Kidney (tissue), 14 donors: ENCODE results near the gene ARHGAP28. TPM values are rescaled to one million over a fixed set of nuclear protein-coding genes. Genes with fewer than 3 reads are reported as not detected.

Experiments used
- DNase-seq, 5 donors: peaks; one replicate each; pipeline ENCODE4 v3.0.0-alpha.2; 2013 to 2020
- FAIRE-seq: peaks from 2 replicates; lab custom pipeline; 2012; peaks lifted over from hg19 to GRCh38; lab: Jason Lieb, UNC
- H3K27ac ChIP-seq, 2 donors: one replicate each; pipeline ENCODE4 v1.7.0; 2013; ENCODE audit warnings: low read depth in 2 of 2, low read length in 2 of 2, inconsistent platforms in 1 of 2
- H3K27me3 ChIP-seq: one replicate; pipeline ENCODE4 v1.7.1; 2013; ENCODE audit warnings: low read length, inconsistent platforms; ENCODE audit not compliant: control insufficient read depth, insufficient read depth
- H3K36me3 ChIP-seq, 3 donors: one replicate each; pipeline versions ENCODE4 v1.7.0 to v1.7.1; 2013; ENCODE audit warnings: low read length in 3 of 3, control low read depth in 1 of 3, inconsistent platforms in 1 of 3; ENCODE audit not compliant: insufficient read depth in 3 of 3, control insufficient read depth in 2 of 3
- H3K4me1 ChIP-seq, 3 donors: one replicate each; pipeline versions ENCODE4 v1.7.0 to v1.7.1; 2013; ENCODE audit warnings: low read length in 3 of 3, inconsistent platforms in 1 of 3, low read depth in 1 of 3; ENCODE audit not compliant: control insufficient read depth in 2 of 3, insufficient read depth in 2 of 3
- H3K4me3 ChIP-seq, 3 donors: one replicate each; pipeline versions ENCODE4 v1.7.0 to v1.8.1; 2013; ENCODE audit warnings: low read length in 3 of 3, control low read depth in 1 of 3, inconsistent platforms in 1 of 3
- H3K9ac ChIP-seq, 3 donors: one replicate each; pipeline versions ENCODE4 v1.7.0 to v1.7.1; 2013; ENCODE audit warnings: low read length in 3 of 3, control low read depth in 1 of 3, inconsistent platforms in 1 of 3
- H3K9me3 ChIP-seq, 3 donors: one replicate each; pipeline versions ENCODE4 v1.7.0 to v1.7.1; 2013; ENCODE audit warnings: low read length in 3 of 3, control low read depth in 1 of 3, inconsistent platforms in 1 of 3; ENCODE audit not compliant: control insufficient read depth in 2 of 3, insufficient read depth in 1 of 3
- intact Hi-C: fragments of 100-400 bp; cut with DNase I; formaldehyde crosslinking; loops from one replicate; pipeline ENCODE4 v1.11.1; 2022
- polyA plus RNA-seq: library from polyadenylated mRNA; stranded (reverse); fragments of 350-450 nt; fragmentation: Illumina TruSeq; extraction: RNeasy Lipid Tissue Mini Kit (QIAGEN cat#74804); gene quantifications from one replicate; pipeline ENCODE4 v1.2.3, GENCODE V29; 2014; ENCODE audit warnings: low read depth, low replicate concordance; ENCODE audit not compliant: insufficient read depth
- total RNA-seq: library from RNA; stranded (reverse); fragmentation: NEBNext Ultra II Directional; extraction: Animal tissue kit (Norgen Biotek cat#: 25700); gene quantifications from one replicate; pipeline ENCODE4 v1.2.1, GENCODE V29; 2021
- TF ChIP-seq, protein P1 (sequence below): IDR thresholded peaks from 3 replicates; pipeline ENCODE4 v1.5.1; 2012; ENCODE audit warnings: mild to moderate bottlenecking, moderate library complexity, borderline replicate concordance; ENCODE audit not compliant: insufficient read depth; ENCODE audit errors: extremely low read depth
- donor health status: control.
- donor health status: control.
- donor health status: control.
- donor health status: control.
- donor health status: control.
- donor health status: DM: yes; HTN: yes; CAD: no.
- donor health status: Normal renal cell carcinoma (clear cell type).

The ARHGAP28 gene
- total and polyA plus RNA-seq, 2 donors from 2014 or later: 4.6 TPM

DNA sequence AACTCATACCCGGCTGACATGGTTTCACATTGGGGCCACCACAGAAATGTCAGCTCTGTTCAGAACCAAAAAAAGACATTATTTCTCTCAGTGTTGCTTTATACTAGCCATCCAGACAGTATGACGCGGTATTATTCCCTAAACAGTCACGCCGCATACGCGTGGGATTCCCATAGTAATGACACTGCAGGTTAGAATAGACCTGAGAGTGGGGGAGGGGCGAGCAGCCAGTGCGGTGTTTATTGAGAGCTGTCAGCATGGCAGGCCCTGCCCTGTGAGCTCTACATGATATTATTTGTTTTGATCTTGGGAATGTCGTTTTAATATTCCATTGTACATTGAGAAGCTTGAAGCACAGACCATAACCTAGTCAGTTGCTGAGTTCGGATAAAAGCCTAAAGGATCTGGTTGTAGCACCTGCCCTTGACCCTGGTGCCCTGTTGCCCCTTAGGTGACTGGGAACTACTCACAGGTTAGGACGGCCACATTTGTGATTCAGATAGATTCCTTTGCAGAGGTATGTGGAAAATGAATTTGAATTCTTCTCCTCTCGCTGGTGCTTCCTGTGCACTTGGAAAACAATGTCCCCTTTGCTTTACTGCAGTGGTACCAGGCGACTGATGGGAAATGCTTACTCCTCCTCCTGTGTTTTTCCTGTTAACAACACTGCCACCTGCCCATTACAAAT is 150.1 kb downstream of the ARHGAP28 start:
- Histone ChIP-seq H3K9me3 (no peaks in the 10 kb centered on the region), H3K4me3 (no peak overlapping the region), H3K27ac (no peak overlapping the region), H3K9ac (no peak overlapping the region), H3K36me3 (peaks cover 0 to 2% (median 2%) of the 10 kb centered on the region in 3 donors), H3K4me1 (no peaks in the 10 kb centered on the region), H3K27me3 (no peaks in the 10 kb centered on the region)
- FAIRE-seq: no peak
- TF ChIP-seq, protein P1, sequence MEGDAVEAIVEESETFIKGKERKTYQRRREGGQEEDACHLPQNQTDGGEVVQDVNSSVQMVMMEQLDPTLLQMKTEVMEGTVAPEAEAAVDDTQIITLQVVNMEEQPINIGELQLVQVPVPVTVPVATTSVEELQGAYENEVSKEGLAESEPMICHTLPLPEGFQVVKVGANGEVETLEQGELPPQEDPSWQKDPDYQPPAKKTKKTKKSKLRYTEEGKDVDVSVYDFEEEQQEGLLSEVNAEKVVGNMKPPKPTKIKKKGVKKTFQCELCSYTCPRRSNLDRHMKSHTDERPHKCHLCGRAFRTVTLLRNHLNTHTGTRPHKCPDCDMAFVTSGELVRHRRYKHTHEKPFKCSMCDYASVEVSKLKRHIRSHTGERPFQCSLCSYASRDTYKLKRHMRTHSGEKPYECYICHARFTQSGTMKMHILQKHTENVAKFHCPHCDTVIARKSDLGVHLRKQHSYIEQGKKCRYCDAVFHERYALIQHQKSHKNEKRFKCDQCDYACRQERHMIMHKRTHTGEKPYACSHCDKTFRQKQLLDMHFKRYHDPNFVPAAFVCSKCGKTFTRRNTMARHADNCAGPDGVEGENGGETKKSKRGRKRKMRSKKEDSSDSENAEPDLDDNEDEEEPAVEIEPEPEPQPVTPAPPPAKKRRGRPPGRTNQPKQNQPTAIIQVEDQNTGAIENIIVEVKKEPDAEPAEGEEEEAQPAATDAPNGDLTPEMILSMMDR: no peak
- intact Hi-C loops: loop anchor here (10.0 kb wide), 1 partner anchor 335 kb away; no protein-coding TSS in a partner anchor
- DNase-seq: no peak

DNA sequence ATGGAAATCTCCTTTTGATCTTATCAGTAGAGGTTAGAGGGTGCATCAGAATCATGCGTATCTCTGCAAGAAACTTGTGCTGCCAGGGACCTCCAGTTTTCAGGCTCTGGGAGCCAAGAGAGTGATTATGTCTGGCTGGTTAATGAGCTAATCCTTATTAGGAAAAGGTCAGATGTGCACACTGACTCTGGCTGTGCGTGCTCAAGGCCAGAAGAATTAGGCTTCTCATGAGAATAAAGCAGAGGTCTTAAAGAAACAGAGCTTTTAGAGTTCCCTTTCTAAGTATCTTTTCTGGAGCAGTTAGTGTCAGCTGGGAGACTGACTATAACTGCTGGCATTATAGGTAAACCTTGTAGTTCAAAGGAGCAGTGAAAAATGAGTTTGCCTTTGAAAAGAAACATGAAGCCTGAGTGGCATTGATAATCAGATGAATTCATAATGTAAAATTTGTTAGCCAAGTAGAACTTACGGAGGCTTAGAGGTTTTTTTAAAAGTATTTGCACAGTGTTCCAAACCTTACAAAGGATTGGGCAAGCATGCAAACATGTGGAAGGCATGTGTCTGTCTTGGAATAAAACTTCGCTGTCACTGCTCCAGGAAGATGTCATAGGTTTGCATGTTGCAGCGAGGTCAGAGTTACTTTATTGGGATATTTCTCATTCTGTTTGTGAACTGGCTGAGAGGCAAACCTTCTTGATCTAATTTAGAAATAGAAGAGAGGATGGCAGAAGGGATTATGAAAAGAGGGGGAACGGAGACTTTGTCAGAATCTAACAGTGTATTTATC is 151.7 kb downstream of the ARHGAP28 start:
- TF ChIP-seq, protein P1: no peak
- DNase-seq (no peak), FAIRE-seq (no peak)
- Histone ChIP-seq H3K27ac (no peak overlapping the region), H3K9ac (no peak overlapping the region), H3K9me3 (no peaks in the 10 kb centered on the region), H3K4me3 (no peak overlapping the region), H3K4me1 (no peaks in the 10 kb centered on the region), H3K36me3 (peaks cover 0 to 2% (median 2%) of the 10 kb centered on the region in 3 donors), H3K27me3 (no peaks in the 10 kb centered on the region)
- intact Hi-C loops: loop anchor here (10.0 kb wide), 1 partner anchor 336 kb away; no protein-coding TSS in a partner anchor

DNA sequence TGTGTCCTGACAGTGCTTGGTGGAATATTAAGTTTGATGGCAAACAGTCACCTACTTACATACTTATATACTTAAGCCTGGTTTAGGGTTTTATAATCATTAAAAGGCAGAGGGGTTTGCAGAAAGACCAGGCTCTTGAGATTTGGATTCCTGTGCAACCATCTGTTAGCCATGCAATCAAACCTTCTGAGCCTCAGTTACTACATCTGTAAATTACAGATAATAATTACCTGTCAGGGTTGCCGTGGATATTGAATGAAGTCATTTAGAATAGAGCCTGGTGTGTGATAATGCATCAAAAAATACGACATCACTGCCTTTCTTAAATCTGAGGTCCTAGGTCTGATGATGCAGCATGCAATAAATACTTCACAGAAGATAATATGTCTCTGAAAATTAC is 152.9 kb downstream of the ARHGAP28 start:
- Histone ChIP-seq H3K27ac (no peak overlapping the region), H3K9ac (no peak overlapping the region), H3K27me3 (no peaks in the 10 kb centered on the region), H3K4me3 (no peak overlapping the region), H3K36me3 (peaks cover 0 to 2% (median 2%) of the 10 kb centered on the region in 3 donors), H3K9me3 (no peaks in the 10 kb centered on the region), H3K4me1 (no peaks in the 10 kb centered on the region)
- no peak for FAIRE-seq
- no peak for DNase-seq
- TF ChIP-seq, protein P1: no peak
- intact Hi-C loops: loop anchor here (10.0 kb wide), 1 partner anchor 338 kb away; no protein-coding TSS in a partner anchor
